Putamen (tissue), 1 donor: Measurements from ENCODE around the gene RNF166.

Source experiments
- DNase-seq: peaks from one replicate; pipeline ENCODE4 v3.0.0-alpha.2; 2016; ENCODE audit warnings: low spot score

Gene RNF166

GRCh38 chr16:88692861-88693260, 13.3 kb downstream of the RNF166 start:
- no peak for DNase-seq

GRCh38 chr16:88691924-88692560, 14.2 kb downstream of the RNF166 start:
- no peak for DNase-seq

DNA sequence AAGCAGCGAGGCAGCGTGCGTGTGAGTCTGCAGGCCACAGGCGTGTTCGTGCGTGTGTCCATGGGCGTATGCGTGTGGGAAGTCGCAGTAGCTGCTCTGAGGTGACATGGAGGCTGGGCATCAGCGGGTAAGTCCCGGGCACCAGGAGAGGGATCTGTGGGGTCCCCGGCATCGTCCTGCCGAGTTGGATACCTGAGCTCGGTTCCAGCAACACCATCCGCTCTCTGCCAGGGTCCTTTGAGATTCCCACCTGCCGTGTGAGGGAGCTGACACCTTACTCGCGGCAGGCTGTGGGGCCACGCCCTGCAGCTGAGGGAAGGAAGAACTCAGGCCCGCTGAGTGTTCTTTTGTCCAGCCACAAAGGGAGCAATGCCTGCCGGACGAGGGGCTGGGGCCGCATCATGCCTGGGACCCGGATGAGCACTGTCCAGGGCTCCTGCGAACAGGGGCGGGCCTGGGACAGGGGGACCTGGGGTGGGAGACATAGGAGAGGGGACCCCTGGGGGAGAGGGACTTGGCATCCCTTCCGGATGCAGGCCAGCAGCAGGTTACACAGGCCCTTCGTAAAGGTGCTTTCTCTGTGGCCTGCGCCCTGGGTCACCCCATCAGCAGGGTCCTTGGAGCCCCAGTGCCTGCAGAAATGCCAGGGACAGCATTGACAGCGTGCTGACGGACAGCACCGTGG, 14.9 kb downstream of the RNF166 start:
- DNase-seq, result no peak

DNA sequence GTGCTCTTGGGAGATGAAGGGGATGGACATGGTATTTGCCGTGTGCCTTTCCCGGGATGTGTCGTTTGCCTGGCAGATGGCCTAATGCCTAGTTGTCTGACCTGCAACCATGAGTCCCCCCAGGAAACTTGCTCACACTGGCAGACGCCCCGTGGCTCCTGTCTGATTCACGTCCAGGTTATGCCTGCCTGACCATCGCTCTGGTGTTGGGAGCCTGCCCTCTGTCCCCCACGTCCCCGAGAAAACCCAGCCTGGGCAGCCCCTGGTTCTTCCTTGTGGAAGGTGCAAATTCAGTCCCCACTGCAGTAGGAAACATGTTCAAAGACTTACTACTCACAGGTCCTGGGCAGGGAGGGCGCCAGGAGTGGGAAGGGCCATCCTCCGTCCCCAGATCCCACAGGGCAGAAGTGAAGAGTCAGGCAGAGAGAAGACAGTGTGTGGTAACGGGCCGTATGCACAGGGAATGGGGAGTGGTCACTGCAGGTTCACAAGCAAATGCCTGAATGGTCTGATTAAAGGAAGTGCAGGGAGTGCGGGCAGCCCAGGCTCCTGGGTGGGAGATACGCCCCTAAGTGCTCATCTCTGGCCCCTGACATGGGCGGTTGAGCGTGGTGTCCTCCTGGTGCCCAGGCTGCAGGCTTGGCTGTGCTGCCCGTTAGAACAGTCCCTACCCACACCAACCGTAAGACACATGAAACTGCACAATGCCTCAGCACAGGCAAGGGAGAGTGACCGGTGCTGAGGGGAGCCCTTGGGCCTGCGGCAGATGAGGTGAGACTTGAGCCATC, 15.7 kb downstream of the RNF166 start:
- no peak for DNase-seq

- no peak for DNase-seq
These were observed 18.0 kb downstream of the RNF166 start for GRCh38 chr16:88688013-88688778.

DNA sequence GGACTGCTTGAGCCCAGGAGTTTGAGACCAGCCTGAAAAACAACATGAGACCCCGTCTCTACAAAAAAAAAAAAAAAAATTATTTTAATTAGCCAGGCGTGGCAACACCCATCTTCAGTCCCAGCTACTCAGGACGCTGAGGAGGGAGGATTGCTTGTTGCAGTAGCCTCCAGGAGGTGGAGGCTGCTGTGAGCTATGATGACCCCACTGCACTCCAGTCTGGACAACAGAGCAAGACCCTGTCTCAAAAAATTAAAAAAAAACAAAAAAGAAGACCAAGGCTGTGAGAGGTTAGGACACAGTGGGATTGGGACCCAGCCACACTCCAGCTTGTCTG, 18.6 kb downstream of the RNF166 start:
- no peak for DNase-seq

- no peak for DNase-seq
These were observed 19.0 kb downstream of the RNF166 start for GRCh38 chr16:88687254-88687576.

DNA sequence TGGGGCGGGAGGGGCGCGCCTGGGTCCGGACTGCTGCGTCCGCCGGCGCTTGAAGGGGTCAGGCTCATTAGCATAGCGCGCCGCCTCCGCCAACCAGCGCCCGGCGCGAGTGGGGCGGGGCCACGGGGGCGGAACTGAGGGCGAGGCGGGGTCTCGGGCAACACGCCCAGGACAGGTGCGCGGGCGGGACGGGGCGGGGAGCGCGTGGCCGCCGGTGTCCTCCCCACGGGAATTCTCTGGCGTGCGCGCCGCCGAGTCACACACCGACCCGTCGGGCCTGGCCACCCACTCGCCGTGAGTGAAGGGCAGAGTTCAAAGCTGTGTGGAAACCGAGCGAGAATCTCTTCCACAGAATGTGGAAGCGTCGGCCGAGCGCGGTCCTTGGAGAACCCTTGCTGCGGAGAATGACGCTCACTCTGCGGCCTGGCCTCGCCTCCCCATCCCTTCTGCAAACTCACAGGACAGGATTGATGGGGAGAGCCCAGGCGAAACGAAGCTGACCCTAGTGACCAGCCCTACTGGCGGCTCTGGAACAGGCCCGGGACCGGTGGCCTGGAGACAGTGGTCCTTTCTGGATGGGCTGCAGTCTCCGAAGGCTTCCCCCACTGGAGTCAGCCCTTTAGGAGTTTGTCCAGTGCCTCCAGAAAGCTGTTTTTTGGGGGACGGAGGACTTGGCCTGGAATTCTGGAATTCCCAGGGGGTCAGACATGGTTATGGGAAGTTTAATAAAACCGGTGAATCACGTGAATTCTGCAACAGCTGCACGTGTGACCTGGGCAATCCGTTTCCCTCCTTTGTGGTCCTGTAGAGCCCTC, 19.6 kb downstream of the RNF166 start, which contains the start of gene SNAI3:
Gene SNAI3 (minus strand): TSS at position 69 of the 815 bp plus-strand sequence. CDS start 101 bp downstream, outside the sequence.
- DNase-seq, result no peak

- no peak for DNase-seq
These were observed 20.2 kb downstream of the RNF166 start for GRCh38 chr16:88686062-88686438.

DNA sequence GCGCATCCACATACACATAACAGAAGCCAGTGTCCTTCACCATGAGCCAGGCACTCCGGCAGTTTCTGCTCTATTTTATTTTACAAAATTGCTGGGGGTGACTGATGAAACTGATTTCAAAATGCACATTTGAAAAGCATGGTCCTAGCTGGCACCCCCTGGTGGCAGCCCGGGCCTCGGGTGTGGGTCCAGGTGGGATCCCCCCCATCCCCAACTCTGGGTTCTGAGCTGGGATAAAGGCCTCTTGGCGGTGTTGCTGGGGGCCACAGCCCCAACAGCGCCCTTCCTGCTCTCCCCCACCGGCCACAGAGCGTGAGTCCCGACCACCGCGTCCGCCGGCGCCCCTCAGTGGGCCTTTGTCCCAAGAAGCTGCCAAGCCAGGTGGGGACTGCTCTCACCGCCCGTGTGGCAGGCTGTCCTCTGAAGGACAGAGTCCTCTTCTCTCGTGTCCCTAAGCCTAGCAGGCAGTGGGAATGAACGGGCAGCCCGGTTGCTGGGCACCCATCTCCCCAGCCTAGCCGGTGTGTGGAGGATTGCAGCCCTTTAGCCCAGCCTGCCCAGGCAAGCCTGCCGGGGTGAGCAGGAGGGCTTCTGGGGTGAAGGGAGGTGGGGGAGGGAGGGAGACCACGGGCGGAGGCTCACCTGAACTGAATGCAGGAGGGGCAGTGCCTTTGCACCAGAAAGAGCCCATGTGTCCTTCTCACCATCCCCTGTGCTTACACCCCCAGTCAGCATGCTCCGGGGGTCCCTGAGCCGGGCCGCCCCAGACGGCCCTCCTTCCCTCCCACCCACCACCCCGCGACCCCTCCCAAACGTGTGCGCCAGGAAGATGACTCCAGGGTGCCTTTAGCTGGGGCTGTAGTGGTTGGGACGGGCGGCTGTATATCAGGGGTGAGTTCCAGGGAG, 20.8 kb downstream of the RNF166 start:
- no peak for DNase-seq

- no peak for DNase-seq
These were observed 21.5 kb downstream of the RNF166 start for GRCh38 chr16:88684569-88685155.

DNA sequence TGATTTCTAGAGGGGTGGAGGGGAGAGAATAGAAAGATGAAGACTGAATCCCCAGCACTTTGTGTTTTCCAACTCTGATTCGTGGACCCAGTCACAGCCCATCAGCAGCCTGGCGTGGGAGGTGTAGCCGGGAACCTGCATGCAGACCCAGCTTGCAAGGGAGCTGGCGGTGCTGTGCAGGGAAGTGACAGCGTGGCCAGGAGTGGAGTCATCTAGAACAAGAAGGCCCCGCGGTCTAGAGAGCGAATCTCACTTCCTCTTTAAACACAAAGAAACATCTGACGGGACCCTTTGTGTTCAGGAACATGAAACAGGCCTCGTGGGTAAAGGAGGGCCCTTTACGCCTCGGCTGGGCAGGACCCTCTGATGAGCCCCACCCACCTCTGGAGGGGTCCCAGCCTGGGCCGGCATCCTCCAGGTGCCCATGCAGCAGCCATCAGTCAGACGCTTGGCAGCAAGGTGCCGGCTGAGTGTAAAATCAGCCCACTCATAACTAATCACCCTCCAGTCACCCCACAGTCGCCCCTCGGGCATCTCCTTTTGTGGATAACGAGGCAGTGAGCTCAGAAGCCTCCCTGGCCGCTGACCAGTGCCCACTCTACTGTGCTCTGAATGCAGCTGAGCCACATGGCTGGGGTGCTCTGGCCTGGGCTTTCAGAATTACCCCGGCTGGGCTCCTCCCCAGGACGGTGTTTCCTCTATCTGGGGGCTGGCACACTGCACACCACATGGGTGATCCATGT, 24.3 kb downstream of the RNF166 start:
- DNase-seq, result peak; percentile 62

- DNase-seq, result no peak
These were observed 25.0 kb downstream of the RNF166 start for GRCh38 chr16:88681084-88681680.

GRCh38 chr16:88680554-88681083, 25.6 kb downstream of the RNF166 start:
- DNase-seq, result no peak

DNA sequence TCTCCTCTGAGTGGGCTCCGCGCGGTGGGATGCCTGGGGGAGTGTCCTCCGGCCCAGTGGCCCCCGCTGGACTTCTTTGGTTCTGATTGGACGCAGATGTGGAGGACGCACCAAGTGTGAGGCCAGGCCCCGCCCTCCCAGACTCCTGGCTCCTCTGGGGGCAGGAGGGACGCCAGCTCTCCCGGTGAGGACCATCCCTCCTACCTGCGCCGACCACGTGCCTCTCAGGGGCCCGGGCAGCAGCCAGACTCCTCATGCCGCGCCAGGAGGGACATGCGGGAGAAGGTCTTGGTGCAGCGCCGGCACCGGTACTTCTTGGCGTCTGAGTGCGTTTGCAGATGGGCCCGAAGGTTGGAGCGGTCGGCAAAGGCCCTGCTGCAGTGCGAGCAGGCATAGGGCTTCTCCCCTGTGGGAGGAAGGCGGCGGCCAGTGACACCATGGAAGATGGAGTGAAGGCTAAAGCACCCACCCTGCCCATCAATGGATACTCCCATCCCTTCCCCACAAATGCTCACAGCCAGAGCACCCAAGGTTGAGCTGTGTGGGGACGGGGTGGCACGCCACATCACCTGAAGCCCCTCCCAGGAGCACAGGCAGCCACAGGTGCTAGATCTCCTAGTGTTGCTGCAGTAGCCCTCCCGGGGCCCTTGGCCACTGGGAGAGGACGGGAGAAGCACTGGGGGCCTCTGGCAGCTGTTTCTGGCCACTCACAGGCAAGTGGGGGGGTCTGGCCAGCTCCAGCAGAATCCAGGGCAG, 27.8 kb downstream of the RNF166 start:
- no peak for DNase-seq

- no peak for DNase-seq
These were observed 28.5 kb downstream of the RNF166 start for GRCh38 chr16:88677721-88678120.

GRCh38 chr16:88676502-88677242, 29.5 kb downstream of the RNF166 start:
- DNase-seq, result no peak
